ENCODE results near the gene TMEM41B.
"Not testable (repeated sequence)": the region's sequence is repeated elsewhere in the genome, so short reads cannot be mapped to it uniquely, and the experiment has no call there.

Gene TMEM41B

DNA sequence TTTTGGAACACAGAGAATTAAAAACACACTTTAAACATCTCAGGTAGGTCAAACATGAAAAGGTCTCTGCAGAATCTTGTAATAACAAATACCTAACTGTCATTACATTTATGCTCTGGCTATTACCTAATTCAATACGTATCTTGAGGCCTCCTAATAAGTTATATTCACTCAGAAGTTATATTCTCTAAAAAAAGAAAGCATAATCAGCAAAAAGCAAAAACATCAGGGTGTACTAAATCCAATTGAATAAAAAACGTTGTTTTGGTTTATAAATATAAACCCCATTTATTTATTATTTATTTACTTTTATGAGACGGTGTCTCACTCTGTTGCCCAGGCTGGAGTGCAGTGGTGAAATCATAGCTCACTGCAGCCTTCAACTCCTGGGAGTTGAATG is 10.2 kb downstream of the TMEM41B start:
- no peak for DNase-seq

DNA sequence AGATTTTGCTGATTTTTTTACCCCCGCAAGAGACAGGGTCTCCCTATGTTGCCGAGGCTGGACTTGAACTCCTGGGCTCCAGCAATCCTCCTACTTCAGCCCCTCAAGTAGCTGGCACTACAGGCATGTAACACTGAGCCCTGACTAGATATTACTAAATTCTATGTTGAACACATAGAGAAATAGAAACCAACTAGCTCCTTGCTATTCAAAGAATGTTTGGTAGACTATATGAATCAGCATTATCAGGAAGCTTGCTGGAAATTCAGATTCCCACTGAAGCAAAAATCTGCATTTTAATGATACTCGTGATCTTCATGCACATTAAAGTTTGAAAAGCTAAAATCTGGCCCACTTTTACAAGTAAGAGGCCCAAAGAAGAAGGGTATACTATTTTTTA is 11.9 kb downstream of the TMEM41B start:
- no peak for DNase-seq

DNA sequence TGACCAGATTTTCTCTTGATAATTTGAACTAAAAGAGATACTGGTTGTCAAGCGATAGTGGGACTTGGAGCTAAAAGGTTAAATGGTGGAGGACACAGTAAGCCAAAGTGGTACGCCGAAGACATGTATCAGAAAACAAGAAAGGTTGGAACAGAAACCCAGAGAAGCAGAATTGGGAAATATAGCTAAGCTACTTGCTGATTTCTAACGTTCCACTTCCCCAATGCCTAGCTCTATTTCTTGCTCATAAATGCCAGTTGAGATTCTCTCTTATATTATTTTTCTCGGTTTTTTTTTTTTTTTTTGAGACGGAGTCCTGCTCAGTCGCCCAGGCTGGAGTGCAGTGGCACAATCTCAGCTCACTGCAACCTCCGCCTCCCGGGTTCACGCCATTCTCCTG is 12.7 kb downstream of the TMEM41B start:
- DNase-seq = no peak

DNA sequence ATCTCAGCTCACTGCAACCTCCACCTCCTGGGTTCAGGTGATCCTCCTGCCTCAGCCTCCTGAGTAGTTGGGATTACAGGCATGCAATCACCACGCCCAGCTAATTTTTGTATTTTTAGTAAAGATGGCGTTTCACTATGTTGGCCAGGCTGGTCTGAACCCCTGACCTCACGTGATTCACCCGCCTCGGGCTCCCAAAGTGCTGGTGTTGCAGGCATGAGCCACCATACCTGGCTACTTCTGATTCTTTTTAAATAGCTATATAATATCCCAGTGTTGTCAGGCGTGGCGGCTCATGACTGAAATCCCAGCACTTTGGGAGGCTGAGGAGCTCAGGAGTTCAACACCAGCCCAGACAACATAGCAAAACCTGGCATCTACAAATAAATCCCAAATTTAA is 20.7 kb downstream of the TMEM41B start:
- no peak for DNase-seq

DNA sequence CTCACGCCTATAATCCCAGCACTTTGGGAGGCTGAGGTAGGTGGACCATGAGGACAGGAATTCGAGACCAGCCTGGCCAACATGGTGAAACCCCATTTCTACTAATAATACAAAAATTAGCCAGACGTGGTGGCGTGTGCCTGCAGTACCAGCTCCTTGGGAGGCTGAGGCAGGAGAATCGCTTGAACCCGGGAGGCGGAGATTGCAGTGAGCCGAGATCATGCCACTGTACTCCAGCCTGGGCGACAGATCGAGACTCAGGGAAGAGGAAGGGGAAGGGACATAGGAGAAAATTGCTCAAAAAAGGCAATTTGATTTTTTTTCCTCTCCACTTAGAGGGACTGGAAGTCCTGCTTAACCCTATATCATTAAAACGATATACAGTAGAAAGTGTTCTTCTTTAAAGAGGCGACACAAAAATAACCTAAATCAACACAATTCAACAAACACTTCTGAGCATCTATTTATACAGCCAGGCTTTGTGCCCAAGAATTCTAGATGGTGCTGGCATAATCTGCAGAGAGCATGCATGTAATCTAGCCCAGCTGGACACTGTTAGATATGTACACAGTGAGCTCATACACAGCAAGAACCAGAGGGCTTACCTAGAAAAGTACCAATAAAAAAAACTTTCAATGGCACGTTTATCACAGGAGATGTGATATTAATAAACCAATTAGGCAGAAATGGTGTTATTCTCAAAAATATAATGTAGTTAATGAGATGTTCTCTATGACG is 28.4 kb downstream of the TMEM41B start:
- peak; percentile 3 for DNase-seq

DNA sequence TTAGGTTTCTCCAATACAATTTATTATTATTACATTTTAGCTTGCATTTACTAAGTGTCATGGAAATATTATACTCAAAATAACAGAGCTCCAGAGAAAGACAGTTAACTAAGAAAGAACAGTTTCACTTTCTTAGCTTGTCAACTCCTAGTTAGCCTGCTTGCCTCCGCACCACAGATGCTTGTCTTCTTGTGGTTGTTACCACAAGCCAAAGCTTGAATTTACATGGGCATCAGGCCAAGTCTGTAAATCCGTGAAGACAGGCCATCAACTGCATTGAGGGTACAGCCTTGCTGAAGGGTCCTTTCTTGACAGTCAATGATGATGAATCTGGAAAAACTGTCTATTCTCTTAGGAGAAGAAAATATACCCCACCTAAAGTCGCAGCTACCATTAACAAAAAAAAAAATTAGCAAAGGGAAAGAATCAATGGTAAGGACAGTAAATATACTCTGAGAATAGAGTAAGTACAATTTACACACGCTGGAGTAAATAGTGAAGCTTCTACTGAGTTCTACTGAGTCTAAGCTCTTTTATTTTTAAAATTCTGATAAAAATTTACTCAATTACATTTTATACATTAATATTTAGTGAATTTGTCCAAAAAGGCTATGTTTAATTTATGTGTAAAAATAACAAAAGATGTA is 33.6 kb downstream of the TMEM41B start:
- peak; percentile 2 for DNase-seq

DNA sequence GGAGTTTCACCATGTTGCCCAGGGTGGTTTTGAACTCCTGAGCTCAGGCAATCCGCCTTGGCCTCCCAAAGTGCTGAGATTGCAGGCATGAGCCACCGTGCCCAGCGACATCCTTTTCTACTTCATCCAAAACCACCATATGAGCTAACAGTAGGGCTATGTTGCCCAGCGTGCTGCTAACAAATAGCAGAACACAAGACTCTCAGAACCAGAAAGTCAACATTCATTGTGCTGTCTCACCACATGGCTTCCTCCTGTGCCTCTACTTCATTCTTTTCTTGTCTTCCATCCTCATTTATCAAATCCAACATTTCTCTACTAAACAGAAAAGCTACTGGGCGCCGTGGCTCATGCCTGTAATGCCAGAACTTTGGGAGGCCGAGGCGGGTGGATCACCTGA is 37.2 kb downstream of the TMEM41B start:
- DNase-seq = no peak

DNA sequence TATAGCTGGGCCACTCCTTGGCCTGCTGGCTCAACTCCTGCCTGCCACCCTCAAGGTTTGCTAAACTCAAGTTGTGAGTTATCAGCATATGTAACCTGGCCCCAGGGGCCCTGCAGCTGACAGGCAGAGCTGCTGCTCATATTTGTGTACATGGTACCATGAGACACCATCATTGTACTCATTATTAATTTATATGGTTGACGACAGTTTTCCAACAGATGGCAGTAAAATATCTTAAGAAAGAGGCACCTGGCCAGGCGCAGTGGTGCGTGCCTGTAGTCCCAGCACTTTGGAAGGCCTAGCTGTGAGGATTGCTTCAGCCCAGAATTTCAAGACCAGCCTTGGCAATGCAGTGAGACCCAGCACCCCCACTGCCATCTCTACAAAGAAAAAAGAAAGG is 37.8 kb downstream of the TMEM41B start:
- peak; percentile 29 for DNase-seq

DNA sequence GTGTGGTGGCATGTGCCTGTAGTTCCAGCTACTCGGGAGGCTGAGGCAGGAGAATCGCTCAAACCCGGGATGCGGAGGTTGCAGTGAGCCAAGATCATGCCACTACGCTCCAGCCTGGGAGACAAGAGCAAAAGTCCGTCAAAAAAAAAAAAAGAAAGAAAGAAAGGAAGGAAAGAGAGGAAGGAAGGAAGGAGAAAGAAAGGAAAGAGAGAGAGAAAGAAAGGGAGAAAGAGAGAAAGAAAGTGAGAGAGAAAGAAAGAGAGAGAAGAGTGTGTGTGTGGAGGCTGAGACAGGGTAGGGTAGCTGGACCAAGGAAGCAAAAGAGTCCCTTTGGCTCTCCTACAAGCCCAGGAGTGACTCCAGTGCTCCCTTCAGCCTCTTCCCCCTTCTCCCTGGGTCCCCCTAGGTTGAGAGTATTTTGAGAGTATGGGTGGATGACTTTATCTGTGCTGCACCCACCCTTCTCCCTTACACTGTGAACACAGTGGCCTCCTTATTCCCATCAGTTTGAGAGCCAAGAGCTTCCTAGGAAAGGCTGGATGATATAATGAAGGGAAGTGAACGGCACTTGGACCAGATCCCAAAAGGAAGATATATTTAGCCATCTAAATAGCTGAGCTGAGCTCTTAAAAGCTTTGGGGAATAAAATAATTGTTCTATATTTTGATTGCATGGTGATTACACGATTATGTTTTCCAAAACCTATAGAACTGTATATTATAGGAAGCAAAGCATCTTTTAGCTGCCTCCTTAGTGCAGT is 39.7 kb downstream of the TMEM41B start:
- no peak for DNase-seq

DNA sequence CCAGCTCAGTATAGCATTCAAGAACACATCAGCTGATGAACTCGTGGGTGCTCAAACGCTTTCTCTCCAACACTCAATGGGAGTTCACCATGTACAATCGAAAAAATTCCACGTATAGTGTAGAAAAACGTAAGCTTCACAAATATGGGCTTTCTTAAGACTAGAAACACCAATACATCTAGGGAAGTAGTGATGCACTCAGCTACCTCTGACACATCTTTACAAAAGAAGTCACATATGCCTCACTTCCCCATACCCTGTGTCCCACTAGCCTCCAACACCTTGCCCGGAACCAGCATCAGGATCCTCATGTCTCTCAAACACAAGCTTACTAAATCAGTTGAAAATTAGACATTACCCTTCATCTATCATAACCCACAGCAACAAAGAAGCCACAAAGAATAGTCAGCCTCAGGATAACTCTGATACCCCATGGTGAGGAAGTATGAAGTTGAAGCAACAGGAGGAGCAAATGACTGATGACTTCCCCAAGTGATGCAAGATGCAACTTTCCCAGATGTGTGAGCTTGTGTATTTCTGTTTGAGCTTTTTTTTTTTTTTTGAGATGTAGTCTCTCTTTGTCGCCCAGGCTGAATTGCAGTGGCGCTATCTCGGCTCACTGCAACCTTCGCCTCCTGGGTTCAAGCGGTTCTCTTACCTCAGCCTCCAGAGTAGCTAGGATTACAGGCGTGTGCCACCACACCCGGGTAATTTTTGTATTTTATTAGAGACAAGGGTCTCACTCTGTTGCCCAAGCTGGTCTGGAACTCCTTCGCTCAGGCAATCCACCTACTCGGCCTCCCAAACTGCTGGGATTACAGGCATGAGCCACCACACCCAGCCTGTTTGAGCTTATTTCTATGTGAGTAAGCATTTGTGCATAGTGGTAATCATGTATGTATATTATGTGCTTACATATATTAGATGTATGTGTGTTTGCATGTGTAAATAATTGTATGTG is 40.7 kb downstream of the TMEM41B start:
- no peak for DNase-seq

DNA sequence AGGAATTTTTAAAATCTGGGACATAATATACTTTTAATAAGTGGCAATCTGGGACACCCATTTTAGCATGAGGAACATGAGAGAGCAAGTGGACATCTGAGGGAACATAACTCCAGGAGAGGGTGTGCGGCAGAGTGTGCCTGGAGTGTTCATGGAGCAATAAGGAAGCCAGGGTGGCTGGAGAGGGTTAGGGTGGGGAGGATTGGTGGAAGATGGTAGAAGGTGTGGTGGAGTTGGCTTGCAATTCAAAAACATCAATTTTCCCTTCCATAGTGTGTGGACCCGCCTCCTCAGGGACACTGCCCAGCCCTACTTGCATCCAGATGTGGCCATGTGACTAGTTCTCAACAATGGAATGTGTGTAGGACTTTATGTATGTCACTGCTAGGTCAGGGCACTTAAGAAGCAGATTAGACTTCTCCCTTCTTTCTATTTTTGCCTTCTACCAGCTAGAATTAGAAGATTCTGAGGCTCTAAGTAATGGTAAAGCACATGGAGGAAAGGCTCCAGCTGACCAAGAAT is 44.8 kb downstream of the TMEM41B start:
- no peak for DNase-seq

DNA sequence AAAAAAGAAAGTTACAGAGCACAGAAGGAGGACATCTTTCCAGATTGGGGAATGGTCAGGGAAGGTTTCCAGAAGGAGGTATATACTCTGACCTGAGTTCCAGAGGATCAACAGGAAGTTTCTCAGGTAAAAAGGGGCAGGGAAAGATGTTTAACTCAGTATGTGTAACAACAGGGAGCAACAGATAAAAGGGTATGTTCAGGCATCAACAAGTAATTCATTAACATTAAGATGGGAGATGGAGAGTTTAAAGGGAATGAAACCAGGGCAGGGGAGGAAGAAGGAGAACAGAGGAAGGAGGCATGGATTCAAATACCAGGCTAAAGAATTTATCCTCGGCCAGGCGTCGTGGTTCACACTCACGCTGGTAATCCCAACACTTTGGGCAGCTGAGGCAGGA is 46.7 kb downstream of the TMEM41B start:
- no peak for DNase-seq

DNA sequence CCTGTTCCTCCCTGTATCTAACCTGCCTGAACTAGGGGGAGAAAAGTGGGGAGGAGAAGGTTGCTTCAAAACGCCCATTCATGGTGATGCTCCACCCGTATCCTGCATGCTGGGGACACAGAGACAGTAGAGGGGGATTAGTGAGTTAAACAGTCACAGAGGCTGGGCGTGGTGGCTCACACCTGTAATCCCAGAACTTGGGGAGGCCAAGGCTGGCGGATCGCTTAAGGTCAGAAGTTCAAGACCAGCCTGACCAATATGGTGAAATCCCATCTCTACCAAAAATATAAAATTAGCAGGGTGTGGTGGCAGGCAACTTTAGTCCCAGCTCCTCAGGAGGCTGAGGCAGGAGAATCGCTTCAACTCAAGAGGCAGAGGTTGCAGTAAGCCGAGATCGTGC is 47.5 kb downstream of the TMEM41B start:
- DNase-seq = no peak

DNA sequence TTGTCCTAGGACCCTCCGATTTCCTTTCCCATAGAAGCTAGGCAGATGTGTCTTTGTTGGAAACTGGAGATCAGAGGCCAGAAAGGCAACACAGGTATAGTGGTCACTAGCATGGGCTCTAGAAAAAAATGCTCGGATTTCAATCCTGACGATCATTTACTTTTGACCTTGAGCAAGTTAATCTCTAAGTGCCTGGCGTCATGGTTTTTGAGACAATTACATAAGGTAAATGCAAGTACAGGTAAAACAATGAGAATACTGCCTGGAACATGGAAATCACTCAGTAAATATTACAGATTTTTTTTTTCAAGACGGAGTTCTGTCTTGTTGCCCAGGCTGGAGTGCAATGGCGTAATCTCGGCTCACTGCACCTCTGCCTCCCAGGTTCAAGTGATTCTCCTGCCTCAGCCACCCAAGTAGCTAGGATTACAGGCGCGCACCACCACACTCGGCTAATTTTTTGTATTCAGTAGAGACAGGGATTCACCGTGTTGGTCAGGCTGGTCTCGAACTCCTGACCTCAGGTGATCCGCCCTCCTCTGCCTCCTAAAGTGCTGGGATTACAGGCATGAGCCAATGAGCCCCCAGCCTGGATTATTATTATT is 48.2 kb downstream of the TMEM41B start:
- no peak for DNase-seq

DNA sequence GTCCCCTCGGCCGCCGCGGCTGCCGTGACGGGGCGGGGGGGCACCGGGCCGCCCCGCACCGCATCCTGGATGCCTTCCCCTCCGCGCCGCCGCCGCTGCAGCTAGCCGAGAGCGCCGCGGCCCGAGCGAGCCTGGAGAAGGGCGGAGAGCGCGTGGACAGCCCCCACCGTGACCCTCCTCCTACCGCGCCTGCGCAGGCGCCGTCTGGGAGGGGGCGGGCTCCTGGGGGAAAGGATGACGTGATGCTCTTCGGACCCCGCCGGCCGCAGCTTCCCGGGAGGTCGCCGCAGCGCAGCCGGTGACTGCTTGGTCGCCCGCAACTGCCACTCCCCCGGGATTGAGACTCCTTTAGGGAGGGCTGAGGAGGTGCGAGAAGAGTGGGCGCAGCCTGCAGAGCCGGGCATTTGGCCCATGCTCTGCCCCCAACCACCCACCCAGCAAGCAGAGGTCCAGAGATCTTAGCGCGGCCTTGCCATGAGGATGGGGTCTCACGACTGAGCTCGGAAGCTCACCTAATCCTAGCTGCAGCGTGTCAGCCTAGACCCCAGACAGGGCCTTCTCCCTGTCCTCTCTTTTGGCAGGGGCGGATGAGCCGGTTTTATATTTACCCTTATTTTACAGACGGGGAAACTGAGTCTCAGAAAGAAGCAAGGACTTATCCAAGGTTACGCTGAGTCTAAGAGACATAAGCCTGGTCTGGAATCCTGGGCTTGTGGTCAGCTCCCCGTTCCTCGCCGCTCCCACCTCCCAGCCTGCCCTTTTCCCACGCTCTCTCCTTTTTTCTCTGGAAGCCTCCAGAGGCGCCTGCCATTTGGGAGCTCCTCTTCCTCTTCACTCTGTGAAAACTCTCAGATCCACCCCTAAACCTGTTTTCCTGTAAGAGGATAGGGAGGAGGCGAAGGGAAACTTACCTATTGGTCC is 48.9 kb downstream of the TMEM41B start, which contains the start of gene DENND5A:
DENND5A (minus strand) TSS at position 140 of the 921 bp plus-strand sequence. CDS start 281 bp downstream, outside the sequence.
- DNase-seq = peak; percentile 62

DNA sequence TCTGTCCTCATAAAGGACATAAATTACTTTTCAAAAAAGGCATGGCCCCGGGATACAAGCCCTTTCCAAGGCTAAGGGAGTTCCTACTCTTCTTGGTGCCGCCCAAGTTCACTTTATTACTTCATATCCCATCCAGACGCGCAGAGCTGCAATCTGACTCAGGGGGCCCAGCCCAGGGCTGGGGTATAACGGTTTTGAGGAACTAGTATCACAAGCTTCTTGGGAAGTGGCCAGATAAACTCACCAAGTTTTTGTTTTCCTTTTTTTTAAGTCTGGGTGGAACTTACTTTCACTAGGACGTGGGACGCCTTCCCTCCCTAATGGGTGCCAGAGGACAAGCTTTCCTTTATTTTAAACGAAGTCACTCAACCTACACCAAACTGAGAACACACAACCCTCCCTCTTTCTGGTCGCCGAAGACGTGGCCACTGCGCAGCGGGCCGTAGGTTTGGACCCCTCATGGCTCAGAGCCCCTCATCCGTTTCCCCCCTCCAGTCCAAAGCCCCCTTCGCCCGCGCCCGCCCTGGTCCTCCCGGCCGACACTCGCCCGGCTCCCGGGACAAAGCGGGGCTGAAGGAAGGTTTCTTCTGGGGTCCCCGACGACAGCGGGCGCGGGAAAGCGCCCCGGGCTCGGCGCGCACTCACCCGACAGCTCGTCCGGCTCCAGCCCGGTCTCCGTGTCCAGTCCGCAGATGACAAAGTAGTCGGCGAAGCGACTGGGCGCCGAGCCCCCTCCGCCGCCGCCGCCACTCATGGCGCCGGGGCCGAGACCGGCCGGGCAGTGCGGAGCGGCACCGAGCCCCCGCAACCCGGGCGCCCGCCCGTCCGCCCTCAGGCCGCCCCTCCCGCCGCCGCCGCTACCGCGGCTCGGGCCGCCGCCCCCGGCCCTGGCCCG is 49.8 kb downstream of the TMEM41B start:
- DNase-seq = no peak

DNA sequence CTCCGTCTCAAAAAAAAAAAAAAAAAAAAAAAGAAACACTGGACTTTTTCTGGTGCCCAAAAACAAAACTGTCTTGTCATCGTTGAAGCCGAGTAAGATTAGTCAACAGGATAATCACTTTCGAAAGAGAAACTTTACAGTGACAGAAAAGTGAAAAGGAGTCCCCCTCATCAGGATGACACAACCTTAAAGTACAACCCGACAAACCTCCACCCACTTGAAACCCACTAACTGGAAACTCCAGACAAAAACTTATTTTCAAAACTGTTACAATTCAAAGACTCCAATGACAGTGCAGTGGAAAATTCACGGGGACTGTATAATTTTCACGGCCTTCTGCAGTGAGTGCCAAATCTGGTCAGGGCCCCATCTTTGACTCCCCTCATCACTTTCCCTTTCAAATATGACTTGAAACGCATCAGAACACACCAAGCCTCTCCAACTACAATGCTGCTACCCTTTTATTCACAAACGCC is 50.5 kb downstream of the TMEM41B start:
- DNase-seq = no peak

DNA sequence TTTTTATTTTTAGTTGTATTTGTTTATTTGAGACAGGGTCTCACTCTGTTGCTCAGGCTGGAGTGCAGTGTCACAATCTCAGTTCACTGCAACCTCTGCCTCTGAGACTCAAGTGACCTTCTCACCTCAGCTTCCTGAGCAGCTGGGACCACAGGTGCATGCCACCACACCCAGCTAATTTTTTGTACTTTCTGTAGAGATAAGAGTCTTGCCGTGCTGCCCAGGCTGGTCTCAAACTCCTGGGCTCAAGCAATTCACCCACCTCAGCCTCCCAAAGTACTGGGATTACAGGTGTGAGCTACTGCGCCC is 53.6 kb downstream of the TMEM41B start:
- DNase-seq = not testable (repeated sequence)

DNA sequence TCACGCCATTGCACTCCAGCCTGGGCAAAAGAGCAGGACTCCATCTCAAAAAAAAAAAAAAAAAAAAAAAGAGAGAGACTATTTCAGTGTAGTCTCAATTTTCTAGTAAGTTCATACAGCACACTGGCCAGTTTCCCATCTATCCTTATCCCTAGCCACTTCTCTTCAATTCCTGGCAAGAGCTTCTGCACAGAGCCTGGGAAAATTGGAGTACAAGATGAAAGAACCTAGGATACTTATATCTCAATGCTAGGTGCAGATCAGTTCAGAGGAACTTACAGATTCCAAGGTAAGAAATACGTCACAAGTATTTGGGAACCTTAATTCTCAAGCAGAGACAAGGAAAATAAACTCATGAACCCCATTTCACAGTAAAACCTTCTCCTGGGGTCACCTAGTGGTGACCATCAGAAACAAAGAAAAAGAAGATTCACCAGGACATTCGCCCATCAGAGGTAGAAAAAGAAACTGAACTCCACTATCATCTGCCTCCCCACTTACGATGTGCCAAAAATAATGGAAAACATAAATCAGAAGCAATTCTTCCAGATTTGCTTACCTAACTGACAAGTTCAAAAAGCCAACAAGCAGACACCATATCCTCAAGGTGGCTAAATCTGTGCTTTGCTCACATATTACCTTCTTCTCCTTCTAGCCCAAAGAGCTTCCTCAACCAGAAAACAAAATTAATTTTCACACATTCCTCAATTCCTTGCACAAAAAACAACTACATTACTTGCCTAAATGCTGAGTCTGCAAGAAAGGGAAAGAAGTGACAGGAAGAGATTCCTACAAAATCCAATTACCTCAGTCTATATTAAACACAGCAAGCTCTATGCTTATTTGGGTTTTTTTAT is 54.2 kb downstream of the TMEM41B start:
- DNase-seq = no peak

Data from COR-L47 (cell line).